Renal pelvis (tissue), 4 donors: ENCODE data around the gene EXO1. TPM values are rescaled to one million over a fixed set of nuclear protein-coding genes. Genes with fewer than 3 reads are reported as not detected.
"Not testable (repeated sequence)": the region's sequence is repeated elsewhere in the genome, so short reads cannot be mapped to it uniquely, and the experiment has no call there.

Experiments used
- DNase-seq: peaks from one replicate; pipeline ENCODE4 v3.0.0-alpha.2; 2013
- polyA plus RNA-seq, 3 donors: library from polyadenylated mRNA; unstranded; fragments of 120-200 nt; gene quantifications; one replicate each; pipeline ENCODE4 v1.2.1, GENCODE V29; 2013; ENCODE audit not compliant: insufficient read length in 3 of 3

The EXO1 gene
- polyA plus RNA-seq, 3 donors = 14.1 to 14.4 (median 14.2) TPM

DNA sequence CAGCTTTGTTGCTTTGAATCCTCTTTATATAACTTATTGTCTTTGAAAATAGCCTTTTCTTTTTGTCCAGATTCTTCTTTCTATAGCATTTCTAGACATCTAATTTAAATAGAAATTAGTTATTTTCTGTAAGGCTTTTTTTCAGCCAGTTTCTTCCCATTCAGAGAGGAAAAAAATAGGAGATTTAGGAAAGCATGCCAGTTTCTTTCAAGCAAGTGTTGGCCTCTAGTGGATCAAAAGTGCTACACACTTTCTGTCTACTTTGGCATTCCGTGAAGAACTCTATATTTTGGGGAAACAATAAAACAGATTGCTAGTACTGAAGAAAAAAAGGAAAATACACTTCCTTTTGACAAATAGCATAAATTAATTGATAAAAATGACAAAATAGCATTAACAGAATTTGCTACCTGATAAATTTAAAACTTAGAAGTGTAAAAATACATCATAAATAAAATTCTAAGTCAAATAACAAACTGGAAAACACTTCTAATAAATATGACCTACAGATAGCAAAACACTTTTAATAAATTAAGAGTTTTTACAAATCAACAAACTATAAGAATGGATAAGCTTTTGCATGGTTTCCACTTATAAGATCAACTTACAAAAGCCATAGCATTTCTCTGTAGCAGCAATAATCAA is 13.1 kb upstream of the EXO1 start:
- DNase-seq = peak; percentile 27

- DNase-seq = no peak
Observed at GRCh38 chr1:241836941-241837340, 11.1 kb upstream of the EXO1 start.

DNA sequence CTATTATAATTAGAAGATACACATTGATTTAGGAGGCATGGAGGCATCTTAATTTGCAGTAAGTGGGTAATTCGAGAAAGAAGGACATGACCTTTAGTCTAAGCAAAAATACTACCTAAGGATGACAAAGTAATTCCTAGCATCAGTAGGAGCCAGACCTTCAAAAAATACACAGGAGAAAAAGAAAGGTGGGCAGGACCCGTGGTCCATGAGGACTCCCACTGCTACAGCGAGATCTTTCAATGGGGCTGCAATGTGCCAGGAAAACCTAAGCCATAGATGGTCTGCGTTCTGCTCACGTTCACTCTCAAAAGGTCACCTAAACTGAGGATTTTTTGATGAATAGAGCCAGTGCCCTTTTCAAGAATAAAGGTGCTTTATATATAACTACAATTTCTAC is 10.6 kb upstream of the EXO1 start:
- DNase-seq = no peak

- no peak for DNase-seq
Observed at GRCh38 chr1:241837901-241838300, 10.1 kb upstream of the EXO1 start.

DNA sequence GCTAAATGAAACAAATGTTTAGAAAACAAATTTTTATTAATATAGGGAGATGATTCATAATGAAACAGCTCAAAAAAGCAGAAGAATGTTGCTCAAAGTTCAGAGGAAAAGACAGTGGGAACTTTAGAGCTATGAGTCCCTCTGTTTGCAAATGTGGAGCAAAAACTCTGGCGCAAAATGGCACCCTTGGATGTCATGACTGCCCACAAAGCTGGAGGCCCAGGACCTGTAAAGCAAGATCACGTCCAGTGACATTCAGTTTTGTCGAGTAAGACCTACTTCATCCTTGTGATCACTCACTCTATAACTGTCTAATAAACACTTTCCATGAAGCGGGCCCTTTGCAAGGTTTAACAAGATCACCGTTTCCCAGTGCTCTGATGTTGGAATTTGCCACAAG is 9.1 kb upstream of the EXO1 start:
- no peak for DNase-seq

- DNase-seq = no peak
Observed at GRCh38 chr1:241839369-241839979, 8.5 kb upstream of the EXO1 start.

DNA sequence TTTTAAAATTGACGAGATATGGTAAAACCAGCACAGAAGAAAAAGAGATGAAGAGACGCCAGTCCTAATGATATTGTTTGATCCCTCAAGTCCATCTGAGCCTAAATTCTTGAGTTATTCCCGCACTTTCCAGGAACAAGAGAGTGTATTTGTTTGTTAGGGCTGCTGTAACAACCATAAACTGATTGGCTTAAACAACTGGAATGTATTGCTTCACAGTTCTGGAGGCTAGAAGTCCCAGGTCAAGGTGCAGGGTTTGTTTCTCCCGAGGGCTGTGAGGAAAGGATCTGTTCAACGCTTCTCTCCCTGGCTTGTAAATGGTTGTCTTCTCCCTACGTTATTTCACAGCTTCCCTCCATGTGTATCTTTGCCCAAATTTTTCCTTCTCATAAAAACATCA is 7.8 kb upstream of the EXO1 start:
- DNase-seq = no peak

DNA sequence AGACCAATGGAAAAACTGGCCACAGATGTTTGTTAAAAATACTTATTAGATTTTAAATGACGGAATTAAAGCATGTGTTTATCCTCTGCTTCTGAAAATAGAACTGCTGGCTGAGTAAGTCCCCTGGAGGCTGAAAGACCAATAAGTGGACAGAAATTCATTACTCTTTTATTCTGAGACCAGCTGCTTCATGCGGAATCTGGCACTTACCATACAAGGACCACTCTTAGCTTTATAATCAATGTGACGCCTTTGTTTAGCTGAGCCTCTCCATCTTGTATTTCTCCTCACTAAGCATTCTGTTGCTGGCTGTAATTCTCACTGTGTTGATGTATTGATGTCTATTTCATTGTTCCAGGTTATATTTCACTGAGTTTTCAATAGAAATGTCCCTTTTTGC is 6.3 kb upstream of the EXO1 start:
- no peak for DNase-seq

DNA sequence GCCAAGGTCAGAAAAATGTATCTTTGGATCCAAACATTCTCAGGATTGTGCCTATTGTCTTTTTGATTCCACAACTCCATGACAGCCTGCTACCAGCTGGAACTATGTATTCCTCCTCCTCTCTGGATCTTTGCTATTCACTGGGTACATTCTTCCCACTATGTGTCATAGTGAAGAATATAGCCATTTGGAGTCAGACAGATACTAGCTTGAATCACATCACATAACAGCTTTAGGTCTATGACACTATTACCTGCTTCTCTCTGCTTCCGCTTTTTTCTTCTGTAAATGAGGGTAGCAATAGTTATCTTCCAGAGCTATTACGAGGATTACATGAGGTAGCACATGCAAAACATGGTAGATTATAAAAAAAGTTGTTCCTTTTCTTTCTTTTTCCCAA is 5.4 kb upstream of the EXO1 start:
- DNase-seq = no peak

- DNase-seq = no peak
Observed at GRCh38 chr1:241844593-241844992, 3.4 kb upstream of the EXO1 start.

DNA sequence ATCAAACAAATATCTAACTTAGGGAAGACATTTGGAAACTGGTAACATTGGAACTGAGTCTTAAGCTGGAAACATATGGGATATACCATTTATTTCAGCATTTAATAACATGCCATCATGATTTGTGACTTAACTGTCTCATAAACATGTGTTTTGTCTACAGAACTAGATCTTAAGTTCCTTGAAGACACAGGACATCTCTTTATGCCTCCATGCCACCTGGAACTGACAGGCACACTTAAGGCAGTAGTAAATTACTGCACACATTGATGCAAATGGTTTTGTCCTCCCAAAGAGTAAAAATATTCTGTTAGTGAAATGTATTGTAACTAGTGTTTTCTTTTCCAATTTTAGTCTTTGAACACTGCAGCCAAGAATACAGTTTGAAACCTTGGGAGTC is 1.6 kb upstream of the EXO1 start:
- no peak for DNase-seq

- DNase-seq = no peak
Observed at GRCh38 chr1:241846862-241847539, 1.0 kb upstream of the EXO1 start.

- DNase-seq = no peak
Observed at GRCh38 chr1:241847540-241847795, 536 bp upstream of the EXO1 start.

DNA sequence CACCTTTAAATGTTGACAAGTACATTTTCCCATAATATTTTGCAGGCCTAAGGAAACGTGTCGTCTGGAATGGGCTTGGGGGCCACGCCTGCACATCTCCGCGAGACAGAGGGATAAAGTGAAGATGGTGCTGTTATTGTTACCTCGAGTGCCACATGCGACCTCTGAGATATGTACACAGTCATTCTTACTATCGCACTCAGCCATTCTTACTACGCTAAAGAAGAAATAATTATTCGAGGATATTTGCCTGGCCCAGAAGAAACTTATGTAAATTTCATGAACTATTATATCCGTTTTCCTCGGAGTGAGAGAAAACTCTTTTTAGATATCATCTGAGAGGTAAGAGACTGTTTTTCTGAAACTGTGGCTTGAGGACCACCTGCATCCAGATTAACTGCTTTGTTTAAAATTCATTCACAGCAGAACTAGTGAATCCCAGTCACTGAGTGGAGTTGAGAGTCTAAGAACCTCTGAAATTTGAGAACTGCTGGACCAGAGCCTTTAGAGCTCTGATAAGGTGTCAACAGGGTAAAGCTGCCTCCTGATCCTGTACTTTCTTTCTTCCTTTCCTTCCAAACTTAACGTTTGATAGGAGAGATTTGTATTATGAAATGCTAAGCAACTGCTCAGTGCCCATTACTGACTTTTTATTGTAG is 811 bp downstream of the EXO1 start:
- DNase-seq = no peak

DNA sequence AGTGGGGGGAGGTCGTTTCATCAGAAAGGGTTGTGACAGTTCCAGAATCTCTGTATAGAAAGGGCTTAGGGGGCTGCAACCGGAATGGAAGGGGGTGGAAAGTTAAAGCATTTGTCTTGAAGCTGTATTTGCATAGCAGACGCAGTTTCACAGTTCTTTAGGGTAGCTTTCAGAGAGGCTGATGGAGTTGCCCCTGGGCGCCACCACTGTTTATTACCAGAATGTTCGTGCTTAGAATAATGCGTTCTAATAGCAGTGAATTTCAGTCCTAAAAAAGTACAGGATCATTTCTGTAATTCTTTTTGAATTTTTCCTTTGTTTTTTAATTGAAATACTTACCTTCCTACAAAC is 1.3 kb downstream of the EXO1 start:
- no peak for DNase-seq

- DNase-seq = not testable (repeated sequence)
Observed at GRCh38 chr1:241855545-241856140, 7.6 kb downstream of the EXO1 start.

DNA sequence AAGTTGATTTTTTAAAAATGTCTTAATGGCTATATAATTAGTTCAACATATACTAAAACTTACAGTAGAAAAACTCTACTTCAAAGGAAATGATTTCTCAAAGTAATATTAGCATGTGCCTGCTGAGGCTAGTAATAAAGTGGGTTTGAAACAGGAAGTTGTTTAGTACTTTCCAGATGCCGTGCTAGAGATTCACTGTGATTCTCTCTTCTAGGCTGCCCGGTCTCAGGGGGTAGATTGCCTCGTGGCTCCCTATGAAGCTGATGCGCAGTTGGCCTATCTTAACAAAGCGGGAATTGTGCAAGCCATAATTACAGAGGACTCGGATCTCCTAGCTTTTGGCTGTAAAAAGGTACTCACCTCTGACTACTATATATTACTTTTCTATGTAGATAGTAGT is 9.1 kb downstream of the EXO1 start:
- no peak for DNase-seq

DNA sequence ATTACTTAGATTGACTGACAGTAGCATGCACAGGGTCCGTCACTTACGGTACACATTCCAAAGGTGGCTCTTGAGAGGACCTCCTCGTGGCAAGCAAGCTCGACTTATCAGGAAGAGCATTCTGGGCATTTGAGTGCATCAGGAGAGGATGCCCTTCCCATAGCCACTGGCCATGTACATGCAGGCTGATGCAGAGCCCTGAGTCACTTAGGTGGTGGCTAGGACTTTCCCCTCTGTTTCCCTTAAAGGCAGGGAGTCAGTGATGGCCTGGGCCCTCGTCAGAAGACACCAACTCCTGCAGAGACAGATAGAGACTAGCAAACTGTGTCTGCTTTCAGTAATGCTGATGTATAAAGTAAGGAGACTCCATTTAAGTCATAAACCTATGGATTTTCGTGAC is 12.9 kb downstream of the EXO1 start:
- no peak for DNase-seq

- DNase-seq = no peak
Observed at GRCh38 chr1:241869022-241869421, 21.0 kb downstream of the EXO1 start.

GRCh38 chr1:241870336-241870735 is 22.3 kb downstream of the EXO1 start:
- no peak for DNase-seq

- no peak for DNase-seq
Observed at GRCh38 chr1:241870746-241871430, 22.9 kb downstream of the EXO1 start.

- DNase-seq = no peak
Observed at GRCh38 chr1:241881440-241881839, 33.4 kb downstream of the EXO1 start.
